Left cardiac atrium (tissue), 4 donors: ENCODE data around the gene NOL4L. TPM values are rescaled to one million over a fixed set of nuclear protein-coding genes. Genes with fewer than 3 reads are reported as not detected.
A peak's percentile ranks its signal among the peaks of the same experiment; 100 is the strongest.

Source experiments
- ATAC-seq, 2 donors: fragments of 200-7000 bp; cut with Tn5 transposase; one replicate each; pipeline ENCODE4 v1.9.1; 2020; ENCODE audit warnings: mild to moderate bottlenecking in 2 of 2, moderate library complexity in 2 of 2
- DNase-seq: peaks from one replicate; pipeline ENCODE4 v3.0.0-alpha.2; 2020
- intact Hi-C, 2 donors: fragments of 100-400 bp; cut with DNase I; formaldehyde crosslinking; loops; one replicate each; pipeline versions ENCODE4 v1.14.1 to v1.15.1; 2022 to 2023
- total RNA-seq, 2 donors: library from RNA; stranded (reverse); fragmentation: NEBNext Ultra II Directional; extraction: Animal tissue kit (Norgen Biotek cat#: 25700); gene quantifications; one replicate each; pipeline ENCODE4 v1.2.1, GENCODE V29; 2021
- donor health status: DM: no; HTN: yes; CAD: no.
- donor health status: DM: no; HTN: yes; CAD: no; lungs with severe emphysema.
- donor health status: DM: yes; HTN: yes; CAD: no.
- donor health status: Dilated cardiomyopathy.

The NOL4L gene
- total RNA-seq, 2 donors from 2014 or later, result 8.5 to 9.7 TPM

- intact Hi-C loops, result loop anchor here in 1 of 2 donors (5.0 kb wide), 1 partner anchor 46 kb away; no protein-coding TSS in a partner anchor
- peak; percentile 77 to 87 for ATAC-seq
- DNase-seq, result peak; percentile 54
Measured at GRCh38 chr20:32535953-32536823, 48.9 kb downstream of the NOL4L start.

- no peak for DNase-seq
- no peak for ATAC-seq
- intact Hi-C loops, result loop anchor here in 1 of 2 donors (5.0 kb wide), 1 partner anchor 47 kb away; no protein-coding TSS in a partner anchor
Measured at GRCh38 chr20:32535316-32535952, 49.7 kb downstream of the NOL4L start.

- intact Hi-C loops, result loop anchor here in 1 of 2 donors (5.0 kb wide), 1 partner anchor 48 kb away; no protein-coding TSS in a partner anchor
- DNase-seq, result no peak
- ATAC-seq, result no peak
Measured at GRCh38 chr20:32534661-32535240, 50.4 kb downstream of the NOL4L start.

- intact Hi-C loops, result no loop called here
- no peak for ATAC-seq
- DNase-seq, result no peak
Measured at GRCh38 chr20:32533732-32534131, 51.4 kb downstream of the NOL4L start.

GRCh38 chr20:32532246-32532645 lies 52.9 kb downstream of the NOL4L start:
- ATAC-seq (no peak), DNase-seq (no peak)
- intact Hi-C loops, result no loop called here

- intact Hi-C loops, result no loop called here
- DNase-seq (no peak), ATAC-seq (no peak)
Measured at GRCh38 chr20:32528905-32529670, 56.0 kb downstream of the NOL4L start.

- ATAC-seq (peak; percentile 74 to 80), DNase-seq (peak; percentile 74)
- intact Hi-C loops, result no loop called here
Measured at GRCh38 chr20:32528171-32528891, 56.8 kb downstream of the NOL4L start.

GRCh38 chr20:32527447-32528055 lies 57.6 kb downstream of the NOL4L start:
- ATAC-seq, result peak in 1 of 2 donors; percentile 27
- intact Hi-C loops, result no loop called here
- peak; percentile 37 for DNase-seq

GRCh38 chr20:32527052-32527446 lies 58.1 kb downstream of the NOL4L start:
- intact Hi-C loops, result no loop called here
- ATAC-seq (no peak), DNase-seq (no peak)

- no peak for ATAC-seq
- intact Hi-C loops, result no loop called here
- DNase-seq, result no peak
Measured at GRCh38 chr20:32526541-32526940, 58.6 kb downstream of the NOL4L start.

- DNase-seq (no peak), ATAC-seq (no peak)
- intact Hi-C loops, result no loop called here
Measured at GRCh38 chr20:32526125-32526524, 59.0 kb downstream of the NOL4L start.

- ATAC-seq, result peak; percentile 66 to 75
- DNase-seq, result peak; percentile 83
- intact Hi-C loops, result no loop called here
Measured at GRCh38 chr20:32524829-32525501, 60.2 kb downstream of the NOL4L start.

GRCh38 chr20:32523613-32524213 lies 61.4 kb downstream of the NOL4L start:
- intact Hi-C loops, result loop anchor here in 1 of 2 donors (2.0 kb wide), 1 partner anchor 129 kb away; no protein-coding TSS in a partner anchor
- ATAC-seq, result no peak
- no peak for DNase-seq

- DNase-seq (no peak), ATAC-seq (no peak)
- intact Hi-C loops, result loop anchor here in 1 of 2 donors (2.0 kb wide), 1 partner anchor 130 kb away; no protein-coding TSS in a partner anchor
Measured at GRCh38 chr20:32522776-32523612, 62.1 kb downstream of the NOL4L start.

- DNase-seq, result no peak
- ATAC-seq, result no peak
- intact Hi-C loops, result loop anchor here in 1 of 2 donors (2.0 kb wide), 1 partner anchor 130 kb away; no protein-coding TSS in a partner anchor
Measured at GRCh38 chr20:32522526-32522775, 62.7 kb downstream of the NOL4L start.

GRCh38 chr20:32521780-32522525 lies 63.2 kb downstream of the NOL4L start:
- DNase-seq (peak; percentile 73), ATAC-seq (peak; percentile 76 to 85)
- intact Hi-C loops, result loop anchor here (1.0 to 2.0 kb wide), 2 partner anchors 131 kb away; no protein-coding TSS in a partner anchor
